ENCODE measurements around the gene MBNL1.

DNA sequence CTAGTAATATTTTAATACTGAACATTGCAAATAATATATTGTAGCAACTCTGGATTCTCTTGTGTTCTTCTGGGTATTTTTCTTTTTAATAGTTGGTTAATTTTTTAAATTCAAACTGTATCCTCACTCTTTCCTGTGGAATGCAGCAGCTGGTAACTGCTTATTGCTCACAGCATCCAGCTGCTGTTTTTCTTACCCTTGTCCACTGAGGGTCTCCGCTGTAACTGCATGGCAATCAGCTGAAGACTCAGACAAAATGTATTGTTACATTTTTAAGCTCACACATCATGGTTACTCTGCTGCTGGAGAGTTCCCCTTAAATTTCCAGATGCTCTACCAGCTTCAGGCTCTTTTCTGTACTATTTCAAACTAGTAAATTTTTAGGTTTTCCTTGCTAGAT lies 227.6 kb downstream of the MBNL1 start:
- TF ChIP-seq, protein P1, sequence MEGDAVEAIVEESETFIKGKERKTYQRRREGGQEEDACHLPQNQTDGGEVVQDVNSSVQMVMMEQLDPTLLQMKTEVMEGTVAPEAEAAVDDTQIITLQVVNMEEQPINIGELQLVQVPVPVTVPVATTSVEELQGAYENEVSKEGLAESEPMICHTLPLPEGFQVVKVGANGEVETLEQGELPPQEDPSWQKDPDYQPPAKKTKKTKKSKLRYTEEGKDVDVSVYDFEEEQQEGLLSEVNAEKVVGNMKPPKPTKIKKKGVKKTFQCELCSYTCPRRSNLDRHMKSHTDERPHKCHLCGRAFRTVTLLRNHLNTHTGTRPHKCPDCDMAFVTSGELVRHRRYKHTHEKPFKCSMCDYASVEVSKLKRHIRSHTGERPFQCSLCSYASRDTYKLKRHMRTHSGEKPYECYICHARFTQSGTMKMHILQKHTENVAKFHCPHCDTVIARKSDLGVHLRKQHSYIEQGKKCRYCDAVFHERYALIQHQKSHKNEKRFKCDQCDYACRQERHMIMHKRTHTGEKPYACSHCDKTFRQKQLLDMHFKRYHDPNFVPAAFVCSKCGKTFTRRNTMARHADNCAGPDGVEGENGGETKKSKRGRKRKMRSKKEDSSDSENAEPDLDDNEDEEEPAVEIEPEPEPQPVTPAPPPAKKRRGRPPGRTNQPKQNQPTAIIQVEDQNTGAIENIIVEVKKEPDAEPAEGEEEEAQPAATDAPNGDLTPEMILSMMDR (conservative IDR thresholded peaks at IDR 0.05; ENCODE audit: low read length): no peak
- TF ChIP-seq EZH2phosphoT487 (IDR thresholded peaks at IDR 0.05; ENCODE audit: borderline replicate concordance, low read depth, low read length): no peak
